Prostate gland (tissue), 2 donors: Measurements from ENCODE around the gene CCL14.

Experiments
- CTCF ChIP-seq, 4 experiments: fragments of 200-600 bp in 2 of 4; fragments of 450-650 bp in 2 of 4; sonication (generic) in 2 of 4; IDR thresholded peaks; 1 replicate in 3 of 4; 2 replicates in 1 of 4; pipeline ENCODE4 v1.5.1; 2016 to 2019; ENCODE audit warnings: antibody characterized with exemption in 4 of 4, mild to moderate bottlenecking in 2 of 4, moderate library complexity in 2 of 4
- POLR2A ChIP-seq: fragments of 450-650 bp; IDR thresholded peaks from one replicate; pipeline ENCODE4 v1.6.1; 2016; ENCODE audit warnings: antibody characterized with exemption, mild to moderate bottlenecking
- POLR2AphosphoS5 ChIP-seq: sonication (generic); formaldehyde crosslinking; IDR thresholded peaks from one replicate; pipeline ENCODE4 v1.6.1; 2017; ENCODE audit warnings: antibody characterized with exemption

DNA sequence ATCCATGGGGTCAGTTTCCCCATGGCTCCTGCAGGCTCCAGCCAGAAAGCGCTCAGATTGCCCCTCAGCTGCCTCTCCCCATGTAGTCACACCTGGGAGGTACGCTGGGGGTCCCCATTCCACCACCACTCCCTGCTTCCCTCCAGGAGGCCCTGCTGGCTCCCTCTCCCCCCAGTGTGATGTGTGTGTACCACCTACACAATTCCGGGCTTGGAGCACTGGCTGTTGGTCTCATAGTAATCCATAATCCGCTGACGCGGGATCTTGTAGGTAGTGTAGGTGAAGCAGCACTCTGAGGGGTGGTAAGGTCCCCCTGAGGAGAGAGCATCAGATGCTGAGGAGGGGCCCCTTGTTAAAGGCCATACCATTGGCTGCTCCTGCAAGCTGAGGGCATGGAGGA is 2.4 kb downstream of the CCL14 start:
- TF ChIP-seq CTCF (IDR thresholded peaks at IDR 0.05) = no peak
- TF ChIP-seq POLR2AphosphoS5 = no peak
- TF ChIP-seq POLR2A = no peak
